Astrocyte (in vitro differentiated cells and primary cell): Measurements from ENCODE around the gene F7. TPM values are rescaled to one million over a fixed set of nuclear protein-coding genes. Genes with fewer than 3 reads are reported as not detected.

Experiments
- DNase-seq: peaks from one replicate; pipeline ENCODE4 v3.0.0-alpha.2; 2010; ENCODE audit warnings: low read depth
- FAIRE-seq: peaks from 2 replicates; lab custom pipeline; 2011; peaks lifted over from hg19 to GRCh38; lab: Jason Lieb, UNC
- H2AFZ ChIP-seq: 2 replicates; pipeline ENCODE4 v1.6.0; 2012; ENCODE audit warnings: low read depth, low read length, inconsistent platforms
- H3K27ac ChIP-seq: 2 replicates; pipeline ENCODE4 v1.5.1; 2011; ENCODE audit warnings: low read depth, low read length, inconsistent platforms
- H3K27me3 ChIP-seq: 2 replicates; pipeline ENCODE4 v1.6.0; 2011; ENCODE audit warnings: low read length, inconsistent platforms; ENCODE audit not compliant: insufficient read depth
- H3K36me3 ChIP-seq: 2 replicates; pipeline ENCODE4 v1.5.1; 2011; ENCODE audit warnings: low read length, inconsistent platforms; ENCODE audit not compliant: insufficient read depth
- H3K4me1 ChIP-seq: 2 replicates; pipeline ENCODE4 v1.5.1; 2011; ENCODE audit warnings: low read length, inconsistent platforms; ENCODE audit not compliant: insufficient read depth
- H3K4me2 ChIP-seq: 2 replicates; pipeline ENCODE4 v1.6.0; 2012; ENCODE audit warnings: low read length, inconsistent platforms
- H3K4me3 ChIP-seq: 2 replicates; pipeline ENCODE4 v1.5.1; 2011; ENCODE audit warnings: low read depth, mild to moderate bottlenecking, low read length, inconsistent platforms; ENCODE audit not compliant: insufficient read depth
- H3K79me2 ChIP-seq: 2 replicates; pipeline ENCODE4 v1.6.0; 2012; ENCODE audit warnings: mild to moderate bottlenecking, low read length, inconsistent platforms; ENCODE audit not compliant: insufficient read depth
- H3K9ac ChIP-seq: 2 replicates; pipeline ENCODE4 v1.6.0; 2012; ENCODE audit warnings: mild to moderate bottlenecking, low read length, inconsistent platforms
- H3K9me3 ChIP-seq: 2 replicates; pipeline ENCODE4 v1.5.1; 2012; ENCODE audit warnings: low read depth, mild to moderate bottlenecking, low read length, inconsistent platforms; ENCODE audit not compliant: insufficient read depth
- H4K20me1 ChIP-seq: 2 replicates; pipeline ENCODE4 v1.6.0; 2012; ENCODE audit warnings: low read length, inconsistent platforms; ENCODE audit not compliant: insufficient read depth
- H3K27ac Mint-ChIP-seq: one replicate; pipeline ENCODE4 v1.8.0; 2021; ENCODE audit warnings: mild to moderate bottlenecking, mixed read lengths; ENCODE audit not compliant: unreplicated experiment
- H3K27me3 Mint-ChIP-seq: one replicate; pipeline ENCODE4 v1.8.0; 2021; ENCODE audit warnings: low read depth, mixed read lengths; ENCODE audit not compliant: unreplicated experiment
- H3K36me3 Mint-ChIP-seq: one replicate; pipeline ENCODE4 v1.8.0; 2021; ENCODE audit warnings: low read depth, mixed read lengths; ENCODE audit not compliant: unreplicated experiment
- H3K4me1 Mint-ChIP-seq: one replicate; pipeline ENCODE4 v1.8.0; 2021; ENCODE audit warnings: low read depth, mixed read lengths; ENCODE audit not compliant: unreplicated experiment
- H3K4me3 Mint-ChIP-seq: one replicate; pipeline ENCODE4 v1.8.0; 2021; ENCODE audit warnings: mild to moderate bottlenecking, moderate library complexity, mixed read lengths; ENCODE audit not compliant: unreplicated experiment
- H3K9me3 Mint-ChIP-seq: one replicate; pipeline ENCODE4 v1.8.0; 2021; ENCODE audit warnings: mild to moderate bottlenecking, mixed read lengths; ENCODE audit not compliant: unreplicated experiment
- EZH2 ChIP-seq: IDR thresholded peaks from 2 replicates; pipeline ENCODE4 v1.6.1; 2012; ENCODE audit warnings: mild to moderate bottlenecking, low read length, inconsistent platforms; ENCODE audit not compliant: insufficient read depth
- total RNA-seq: library from RNA; stranded (reverse); gene quantifications from 2 replicates; pipeline ENCODE4 v1.2.1, GENCODE V29; 2021
- TF ChIP-seq, protein P1 (sequence below): IDR thresholded peaks from 2 replicates; pipeline ENCODE4 v1.5.1; 2011; ENCODE audit warnings: low read depth, mild to moderate bottlenecking, inconsistent platforms, low read length, moderate library complexity; ENCODE audit not compliant: insufficient read depth

Gene F7
- total RNA-seq, 1 donor from 2014 or later, result not detected

DNA sequence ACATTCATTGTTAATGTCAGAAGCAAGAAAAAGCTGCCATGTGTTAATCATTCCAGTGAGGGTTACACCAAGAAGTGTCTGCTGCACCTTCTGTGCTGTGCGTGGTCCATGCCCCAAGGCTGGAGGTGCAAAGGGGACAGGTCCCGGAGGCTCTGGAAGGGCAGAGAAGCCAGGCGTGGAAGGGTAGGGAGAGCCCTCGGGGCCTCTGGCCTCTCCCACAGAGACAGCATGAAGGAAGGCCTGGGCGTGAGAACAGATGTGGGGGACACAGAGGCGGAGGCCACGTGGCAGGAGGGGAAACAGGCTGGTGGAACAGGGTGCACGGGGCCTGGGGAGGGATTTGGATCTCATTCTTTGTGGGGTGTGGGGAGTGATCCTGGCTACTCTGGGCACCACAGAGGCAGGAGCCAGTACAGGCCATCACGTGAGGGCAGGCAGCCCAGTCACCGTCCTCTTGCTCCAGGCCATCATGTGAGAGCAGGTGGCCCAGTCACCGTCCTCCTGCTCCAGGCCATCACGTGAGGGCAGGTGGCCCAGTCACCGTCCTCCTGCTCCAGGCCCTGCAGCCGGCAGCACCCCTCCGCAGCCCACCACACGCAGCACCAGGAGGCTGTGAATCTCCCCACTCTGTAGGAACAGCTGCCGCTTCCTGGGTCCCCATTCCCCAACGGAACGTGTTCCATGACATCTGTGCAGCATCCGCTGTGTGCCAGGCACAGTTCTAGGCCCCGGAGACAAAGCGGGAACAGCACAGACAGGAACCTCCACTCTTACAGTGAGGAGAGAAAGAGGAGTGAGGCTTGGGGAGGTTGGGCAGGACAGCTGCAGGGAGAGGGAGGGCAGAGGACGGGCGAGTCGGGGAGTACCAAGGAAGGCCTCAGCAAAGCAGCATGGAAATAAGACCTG, 10.2 kb upstream of the F7 start:
- Histone ChIP-seq H3K27me3 (peaks cover 17% of the 10 kb centered on the region), H2AFZ (no peak overlapping the region), H3K4me1 (peaks cover 4% of the 10 kb centered on the region), H3K79me2 (no peaks in the 10 kb centered on the region), H3K4me3 (no peak overlapping the region), H3K27ac (no peak overlapping the region), H3K4me2 (no peak overlapping the region), H3K9ac (no peak overlapping the region), H4K20me1 (no peaks in the 10 kb centered on the region), H3K36me3 (no peaks in the 10 kb centered on the region), H3K9me3 (no peaks in the 10 kb centered on the region)
- Mint-ChIP-seq H3K9me3 (no peaks in the 10 kb centered on the region), H3K4me1 (no peaks in the 10 kb centered on the region), H3K27me3 (peaks cover 47% of the 10 kb centered on the region), H3K36me3 (no peaks in the 10 kb centered on the region), H3K4me3 (no peak overlapping the region), H3K27ac (no peak overlapping the region)
- FAIRE-seq, result no peak
- TF ChIP-seq, protein P1, sequence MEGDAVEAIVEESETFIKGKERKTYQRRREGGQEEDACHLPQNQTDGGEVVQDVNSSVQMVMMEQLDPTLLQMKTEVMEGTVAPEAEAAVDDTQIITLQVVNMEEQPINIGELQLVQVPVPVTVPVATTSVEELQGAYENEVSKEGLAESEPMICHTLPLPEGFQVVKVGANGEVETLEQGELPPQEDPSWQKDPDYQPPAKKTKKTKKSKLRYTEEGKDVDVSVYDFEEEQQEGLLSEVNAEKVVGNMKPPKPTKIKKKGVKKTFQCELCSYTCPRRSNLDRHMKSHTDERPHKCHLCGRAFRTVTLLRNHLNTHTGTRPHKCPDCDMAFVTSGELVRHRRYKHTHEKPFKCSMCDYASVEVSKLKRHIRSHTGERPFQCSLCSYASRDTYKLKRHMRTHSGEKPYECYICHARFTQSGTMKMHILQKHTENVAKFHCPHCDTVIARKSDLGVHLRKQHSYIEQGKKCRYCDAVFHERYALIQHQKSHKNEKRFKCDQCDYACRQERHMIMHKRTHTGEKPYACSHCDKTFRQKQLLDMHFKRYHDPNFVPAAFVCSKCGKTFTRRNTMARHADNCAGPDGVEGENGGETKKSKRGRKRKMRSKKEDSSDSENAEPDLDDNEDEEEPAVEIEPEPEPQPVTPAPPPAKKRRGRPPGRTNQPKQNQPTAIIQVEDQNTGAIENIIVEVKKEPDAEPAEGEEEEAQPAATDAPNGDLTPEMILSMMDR, result no peak
- no peak for TF ChIP-seq EZH2
- no peak for DNase-seq

DNA sequence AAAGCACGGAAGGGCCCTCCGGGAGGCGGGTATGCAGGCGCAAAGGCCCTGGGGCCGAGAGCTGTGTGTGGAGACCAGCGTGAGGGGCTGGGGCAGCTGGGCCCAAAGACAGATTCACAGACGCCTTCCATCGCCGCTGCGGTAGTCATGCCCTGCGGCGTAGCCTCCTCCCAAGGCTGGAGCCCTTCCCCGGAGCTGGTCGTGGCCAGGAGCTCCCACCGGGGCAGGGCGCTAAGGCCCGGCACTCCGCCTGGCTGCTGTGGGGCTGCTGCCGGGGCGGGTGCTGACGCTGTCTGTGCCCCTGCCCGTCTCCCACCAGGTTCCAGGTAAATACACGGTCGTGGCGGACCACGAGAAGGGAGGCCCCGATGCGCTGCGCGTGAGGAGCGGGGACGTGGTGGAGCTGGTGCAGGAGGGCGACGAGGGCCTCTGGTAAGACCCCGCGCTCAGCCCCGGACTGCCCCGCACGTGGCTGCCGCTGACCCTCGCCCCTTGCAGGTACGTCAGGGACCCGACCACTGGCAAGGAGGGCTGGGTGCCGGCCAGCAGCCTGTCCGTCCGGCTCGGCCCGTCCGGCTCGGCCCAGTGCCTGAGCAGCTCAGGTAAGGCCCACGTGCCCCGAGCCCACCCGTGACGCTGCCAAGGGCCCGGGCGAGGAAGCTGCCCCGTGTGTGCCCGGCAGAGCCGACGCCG, 9.4 kb upstream of the F7 start:
- H3K36me3 Mint-ChIP-seq, result no peaks in the 10 kb centered on the region
- FAIRE-seq (no peak), DNase-seq (no peak)
- Histone ChIP-seq H3K27ac (no peak overlapping the region), H2AFZ (no peak overlapping the region), H3K36me3 (no peaks in the 10 kb centered on the region), H3K4me2 (no peak overlapping the region), H3K4me3 (no peak overlapping the region), H3K4me1 (peaks cover 4% of the 10 kb centered on the region), H3K9ac (no peak overlapping the region), H3K79me2 (no peaks in the 10 kb centered on the region), H3K9me3 (no peaks in the 10 kb centered on the region), H3K27me3 (peaks cover 17% of the 10 kb centered on the region), H4K20me1 (no peaks in the 10 kb centered on the region)
- no peaks in the 10 kb centered on the region for H3K9me3 Mint-ChIP-seq
- H3K4me3 Mint-ChIP-seq, result no peak overlapping the region
- no peak overlapping the region for H3K27ac Mint-ChIP-seq
- H3K4me1 Mint-ChIP-seq, result no peaks in the 10 kb centered on the region
- H3K27me3 Mint-ChIP-seq, result peaks cover 39% of the 10 kb centered on the region
- no peak for TF ChIP-seq EZH2
- TF ChIP-seq, protein P1, result no peak
